HG02759 (cell line): ENCODE measurements around the gene TMTC2.

ENCODE experiments used
- ATAC-seq: cut with Tn5 transposase; IDR thresholded peaks from one replicate; pipeline ENCODE4 v1.9.1; 2021; ENCODE audit warnings: mild to moderate bottlenecking, moderate library complexity; ENCODE audit not compliant: unreplicated experiment

The TMTC2 gene

GRCh38 chr12:82675246-82675645, 11.5 kb upstream of the TMTC2 start:
- no peak for ATAC-seq

GRCh38 chr12:82682326-82682725, 4.4 kb upstream of the TMTC2 start:
- ATAC-seq = no peak

GRCh38 chr12:82682851-82683261, 3.9 kb upstream of the TMTC2 start:
- ATAC-seq = no peak

- peak; percentile 53 for ATAC-seq
Observed at GRCh38 chr12:82685790-82686167, 927 bp upstream of the TMTC2 start.

- peak; percentile 43 for ATAC-seq
Observed at GRCh38 chr12:82687021-82688011, 610 bp downstream of the TMTC2 start.

GRCh38 chr12:82688035-82688501, 1.4 kb downstream of the TMTC2 start:
- no peak for ATAC-seq

- no peak for ATAC-seq
Observed at GRCh38 chr12:82688596-82688995, 1.9 kb downstream of the TMTC2 start.

GRCh38 chr12:82690006-82690405, 3.3 kb downstream of the TMTC2 start:
- ATAC-seq = no peak

GRCh38 chr12:82691513-82691912, 4.8 kb downstream of the TMTC2 start:
- ATAC-seq = no peak

- no peak for ATAC-seq
Observed at GRCh38 chr12:82694276-82694675, 7.6 kb downstream of the TMTC2 start.

GRCh38 chr12:82694970-82695369, 8.3 kb downstream of the TMTC2 start:
- no peak for ATAC-seq

- ATAC-seq = no peak
Observed at GRCh38 chr12:82695531-82695930, 8.8 kb downstream of the TMTC2 start.

- ATAC-seq = no peak
Observed at GRCh38 chr12:82696543-82696942, 9.8 kb downstream of the TMTC2 start.

GRCh38 chr12:82698708-82699564, 12.2 kb downstream of the TMTC2 start:
- no peak for ATAC-seq

- no peak for ATAC-seq
Observed at GRCh38 chr12:82705774-82706173, 19.1 kb downstream of the TMTC2 start.

- ATAC-seq = no peak
Observed at GRCh38 chr12:82708061-82708879, 21.6 kb downstream of the TMTC2 start.

- no peak for ATAC-seq
Observed at GRCh38 chr12:82709794-82710355, 23.2 kb downstream of the TMTC2 start.

- no peak for ATAC-seq
Observed at GRCh38 chr12:82710741-82711140, 24.0 kb downstream of the TMTC2 start.

GRCh38 chr12:82714427-82714826, 27.7 kb downstream of the TMTC2 start:
- no peak for ATAC-seq

GRCh38 chr12:82721726-82722125, 35.0 kb downstream of the TMTC2 start:
- ATAC-seq = no peak
